ENCODE data around the gene MSL3B.

Gene MSL3B

GRCh38 chr2:233846387-233847247 lies 21.6 kb downstream of the MSL3B start:
- Histone ChIP-seq H3K4me3 (no peak overlapping the region), H3K27ac (no peak overlapping the region), H3K36me3 (ENCODE audit: low read depth, missing control alignments) (no peaks in the 10 kb centered on the region), H3K4me1 (no peaks in the 10 kb centered on the region), H3K9me3 (no peaks in the 10 kb centered on the region), H3K27me3 (no peaks in the 10 kb centered on the region)
- TF ChIP-seq POLR2A (IDR thresholded peaks at IDR 0.05): no peak
- TF ChIP-seq CTCF (IDR thresholded peaks at IDR 0.05): no peak
- 83 to 86% methylated on average over 16 of the region's 16 CpGs for WGBS, 2 donors
- intact Hi-C loops (cut with DNase I; ENCODE audit: low total_unique reads): no loop called here
- no peak for DNase-seq

GRCh38 chr2:233845301-233846060 lies 22.7 kb downstream of the MSL3B start:
- intact Hi-C loops (cut with DNase I; ENCODE audit: low total_unique reads): no loop called here
- WGBS, 2 donors: 100% methylated on average over 1 of the region's 1 CpG
- Histone ChIP-seq H3K27me3 (no peaks in the 10 kb centered on the region), H3K4me3 (no peak overlapping the region), H3K9me3 (no peaks in the 10 kb centered on the region), H3K4me1 (no peaks in the 10 kb centered on the region), H3K36me3 (ENCODE audit: low read depth, missing control alignments) (no peaks in the 10 kb centered on the region), H3K27ac (no peak overlapping the region)
- TF ChIP-seq CTCF (IDR thresholded peaks at IDR 0.05) (no peak), POLR2A (IDR thresholded peaks at IDR 0.05) (no peak)
- peak; percentile 1 for DNase-seq

GRCh38 chr2:233844836-233845235 lies 23.4 kb downstream of the MSL3B start:
- DNase-seq: peak; percentile 3
- no peaks in the 10 kb centered on the region for H3K4me1 ChIP-seq
- H3K27ac ChIP-seq: no peak overlapping the region
- 90 to 98% methylated on average over 3 of the region's 3 CpGs for WGBS, 2 donors
- no peaks in the 10 kb centered on the region for H3K36me3 ChIP-seq (ENCODE audit: low read depth, missing control alignments)
- no peaks in the 10 kb centered on the region for H3K9me3 ChIP-seq
- H3K27me3 ChIP-seq: no peaks in the 10 kb centered on the region
- intact Hi-C loops (cut with DNase I; ENCODE audit: low total_unique reads): no loop called here
- TF ChIP-seq POLR2A (IDR thresholded peaks at IDR 0.05): no peak
- no peak for TF ChIP-seq CTCF (IDR thresholded peaks at IDR 0.05)
- no peak overlapping the region for H3K4me3 ChIP-seq

GRCh38 chr2:233844064-233844807 lies 23.9 kb downstream of the MSL3B start:
- no peaks in the 10 kb centered on the region for H3K36me3 ChIP-seq (ENCODE audit: low read depth, missing control alignments)
- H3K4me3 ChIP-seq: no peak overlapping the region
- H3K9me3 ChIP-seq: no peaks in the 10 kb centered on the region
- H3K4me1 ChIP-seq: no peaks in the 10 kb centered on the region
- DNase-seq: peak; percentile 6
- intact Hi-C loops (cut with DNase I; ENCODE audit: low total_unique reads): no loop called here
- H3K27me3 ChIP-seq: no peaks in the 10 kb centered on the region
- 87 to 93% methylated on average over 19 of the region's 19 CpGs for WGBS, 2 donors
- H3K27ac ChIP-seq: no peak overlapping the region
- TF ChIP-seq CTCF (IDR thresholded peaks at IDR 0.05) (no peak), POLR2A (IDR thresholded peaks at IDR 0.05) (no peak)
